SH-SY5Y (cell line): ENCODE measurements around the gene DOCK4.

Experiments
- GATA2 ChIP-seq: IDR thresholded peaks from 2 replicates; pipeline ENCODE4 v1.6.1; 2011; ENCODE audit warnings: mild to moderate bottlenecking, low read depth, low read length
- GATA3 ChIP-seq: IDR thresholded peaks from 2 replicates; pipeline ENCODE4 v1.6.1; 2011; ENCODE audit warnings: low read depth, mild to moderate bottlenecking, low read length, moderate library complexity

GRCh38 chr7:112018305-112019030 lies 187.7 kb downstream of the DOCK4 start:
- no peak for TF ChIP-seq GATA2
- no peak for TF ChIP-seq GATA3
